ENCODE results near the gene IL25. TPM values are rescaled to one million over a fixed set of nuclear protein-coding genes. Genes with fewer than 3 reads are reported as not detected.
"Not testable (repeated sequence)": the region's sequence is repeated elsewhere in the genome, so short reads cannot be mapped to it uniquely, and the experiment has no call there.

Gene IL25
- not detected in 2 replicates for total RNA-seq

DNA sequence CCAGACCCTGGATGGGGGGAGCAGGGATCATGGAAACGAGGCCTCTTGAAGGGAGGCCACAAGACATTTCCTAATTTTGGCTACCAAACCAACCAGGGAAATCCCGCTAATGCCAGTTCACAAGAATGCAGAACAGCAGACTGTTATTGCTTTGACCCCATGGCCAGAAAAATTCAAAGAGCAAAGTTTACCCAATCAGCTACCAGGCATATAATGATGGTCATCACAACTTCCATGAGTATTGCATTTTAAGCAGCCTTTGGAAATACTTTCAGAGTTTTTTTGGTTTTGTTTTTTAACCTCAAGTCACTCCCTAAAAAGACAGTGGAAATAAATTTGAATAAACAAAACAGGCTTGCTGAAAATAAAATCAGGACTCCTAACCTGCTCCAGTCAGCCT is at the start of gene IL25:
IL25 (plus strand) TSS at position 301 of the 400 bp plus-strand sequence.
- no peak for DNase-seq (ENCODE audit: low read depth)

DNA sequence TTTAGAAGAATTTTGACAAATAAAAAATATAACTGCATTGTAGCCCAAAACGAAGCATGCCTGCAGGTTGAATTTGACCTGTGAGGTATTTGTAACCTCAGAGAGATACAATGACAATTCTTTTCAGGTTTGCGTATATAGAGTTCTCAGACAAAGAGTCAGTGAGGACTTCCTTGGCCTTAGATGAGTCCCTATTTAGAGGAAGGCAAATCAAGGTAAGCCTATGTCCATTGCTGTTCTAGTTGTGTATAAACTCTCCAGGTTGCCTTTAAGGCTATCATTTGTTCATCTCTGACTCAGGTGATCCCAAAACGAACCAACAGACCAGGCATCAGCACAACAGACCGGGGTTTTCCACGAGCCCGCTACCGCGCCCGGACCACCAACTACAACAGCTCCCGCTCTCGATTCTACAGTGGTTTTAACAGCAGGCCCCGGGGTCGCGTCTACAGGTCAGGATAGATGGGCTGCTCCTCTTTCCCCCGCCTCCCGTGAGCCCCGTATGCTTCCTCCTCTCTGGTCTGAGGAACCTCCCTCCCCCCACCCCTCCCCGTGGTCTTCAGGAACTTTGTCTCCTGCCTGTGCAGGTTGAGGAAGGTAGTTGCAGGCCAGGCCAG is 48.7 kb upstream of the IL25 start:
- no peak for DNase-seq (ENCODE audit: low read depth)

DNA sequence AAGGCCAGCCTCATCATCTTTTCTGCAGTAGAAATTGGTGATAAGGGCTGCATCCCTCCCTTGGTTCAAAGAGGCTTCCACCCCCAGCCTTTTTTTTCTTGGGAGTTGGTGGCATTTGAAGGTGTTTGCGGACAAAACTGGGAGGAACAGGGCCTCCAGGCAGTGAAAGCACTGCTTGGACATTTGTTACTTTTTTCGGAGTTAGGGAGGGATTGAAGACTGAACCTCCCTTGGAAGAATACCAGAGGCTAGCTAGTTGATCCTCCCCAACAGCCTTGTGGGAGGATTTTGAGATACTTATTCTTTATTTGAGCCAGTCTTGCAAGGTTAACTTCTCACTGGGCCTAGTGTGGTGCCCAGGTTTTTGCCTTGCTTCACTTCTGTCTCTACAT is 48.2 kb upstream of the IL25 start:
- DNase-seq (ENCODE audit: low read depth), result no peak

DNA sequence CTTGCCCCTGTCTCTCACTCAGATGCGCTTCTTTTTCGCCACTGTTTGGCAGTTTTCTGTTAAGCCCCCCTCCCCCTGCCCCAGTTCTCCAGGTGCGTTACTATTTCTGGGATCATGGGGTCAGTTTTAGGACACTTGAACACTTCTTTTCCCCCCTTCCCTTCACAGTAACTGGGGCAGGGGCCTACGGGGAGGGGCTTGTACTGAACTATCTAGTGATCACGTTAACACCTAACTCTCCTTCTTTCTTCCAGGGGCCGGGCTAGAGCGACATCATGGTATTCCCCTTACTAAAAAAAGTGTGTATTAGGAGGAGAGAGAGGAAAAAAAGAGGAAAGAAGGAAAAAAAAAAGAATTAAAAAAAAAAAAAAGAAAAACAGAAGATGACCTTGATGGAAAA is 47.6 kb upstream of the IL25 start:
- DNase-seq (ENCODE audit: low read depth), result no peak

DNA sequence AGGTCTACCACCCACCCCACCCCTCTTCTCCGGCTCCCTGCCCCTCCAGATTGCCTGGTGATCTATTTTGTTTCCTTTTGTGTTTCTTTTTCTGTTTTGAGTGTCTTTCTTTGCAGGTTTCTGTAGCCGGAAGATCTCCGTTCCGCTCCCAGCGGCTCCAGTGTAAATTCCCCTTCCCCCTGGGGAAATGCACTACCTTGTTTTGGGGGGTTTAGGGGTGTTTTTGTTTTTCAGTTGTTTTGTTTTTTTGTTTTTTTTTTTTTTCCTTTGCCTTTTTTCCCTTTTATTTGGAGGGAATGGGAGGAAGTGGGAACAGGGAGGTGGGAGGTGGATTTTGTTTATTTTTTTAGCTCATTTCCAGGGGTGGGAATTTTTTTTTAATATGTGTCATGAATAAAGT is 46.9 kb upstream of the IL25 start:
- DNase-seq (ENCODE audit: low read depth), result not testable (repeated sequence)

DNA sequence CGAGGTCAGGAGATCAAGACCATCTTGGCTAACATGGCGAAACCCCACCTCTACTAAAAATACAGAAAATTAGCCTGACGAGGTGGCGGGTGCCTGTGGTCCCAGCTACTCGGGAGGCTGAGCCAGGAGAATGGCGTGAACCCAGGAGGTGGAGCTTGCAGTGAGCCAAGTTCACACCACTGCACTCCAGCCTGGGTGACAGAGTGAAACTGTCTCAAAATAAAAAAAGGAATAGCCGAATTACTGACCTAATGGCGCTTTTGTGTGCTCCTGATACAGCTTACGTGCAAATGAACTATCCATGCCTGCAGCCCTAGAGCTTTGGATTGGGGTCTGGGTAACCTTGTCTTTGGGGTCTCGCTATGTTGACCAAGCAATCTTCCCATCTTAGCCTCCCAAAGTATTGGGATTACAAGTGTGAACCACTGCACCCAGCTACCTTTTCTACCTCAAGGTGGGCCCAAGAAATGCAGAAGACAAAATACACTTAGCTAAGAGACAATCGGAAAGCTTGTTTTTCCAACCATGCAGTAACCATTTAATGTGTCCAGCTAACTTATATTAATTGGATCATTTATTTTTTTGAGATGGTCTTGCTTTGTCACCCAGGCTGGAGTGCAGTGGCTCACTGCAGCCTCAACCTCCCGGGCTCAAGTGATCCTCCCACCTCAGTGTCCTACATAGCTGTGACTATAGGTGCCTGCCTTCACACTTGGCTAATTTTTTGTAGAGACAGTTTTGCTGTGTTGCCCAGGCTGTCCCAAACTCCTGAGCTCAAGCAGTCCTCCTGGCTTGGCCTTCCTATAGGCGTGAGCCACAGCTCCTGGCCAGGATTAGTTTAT is 45.9 kb upstream of the IL25 start:
- DNase-seq (ENCODE audit: low read depth), result no peak

DNA sequence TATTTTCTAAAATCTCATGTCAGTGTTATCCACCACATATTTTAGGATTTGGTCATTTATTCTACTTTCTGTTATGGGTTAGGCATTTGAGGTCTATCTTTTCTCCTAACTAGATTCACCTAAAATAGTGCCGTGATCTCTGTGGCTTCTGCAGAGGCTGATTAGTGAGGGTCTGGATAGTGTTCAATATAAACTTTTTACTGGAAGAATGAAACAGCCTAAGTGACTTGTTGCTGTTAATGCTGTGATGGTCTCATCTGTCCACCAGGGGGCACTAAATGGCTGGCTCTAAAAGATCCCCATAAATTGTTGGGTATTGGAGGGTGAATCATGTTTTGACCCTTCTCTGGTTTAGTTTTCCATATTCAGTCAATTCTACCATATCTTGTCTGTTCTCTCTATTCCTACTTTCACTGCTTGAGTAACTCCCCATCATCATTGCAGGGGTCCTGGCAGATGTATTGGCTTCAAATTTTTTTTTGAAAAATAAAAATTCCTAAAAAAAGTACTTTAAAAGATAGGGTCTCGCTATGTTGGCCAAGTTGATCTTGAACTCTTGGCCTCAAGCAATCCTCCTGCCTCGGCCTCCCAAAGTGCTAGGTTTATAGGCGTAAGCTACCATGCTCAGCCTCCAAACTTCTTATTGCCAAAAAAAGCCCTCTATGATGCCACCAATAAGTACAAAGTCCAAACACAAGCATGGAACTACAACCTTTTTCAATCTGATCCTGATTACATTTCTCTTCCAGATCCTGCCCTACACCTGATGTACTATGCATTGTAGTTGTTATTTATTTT is 44.5 kb upstream of the IL25 start:
- DNase-seq (ENCODE audit: low read depth), result peak; percentile 79

DNA sequence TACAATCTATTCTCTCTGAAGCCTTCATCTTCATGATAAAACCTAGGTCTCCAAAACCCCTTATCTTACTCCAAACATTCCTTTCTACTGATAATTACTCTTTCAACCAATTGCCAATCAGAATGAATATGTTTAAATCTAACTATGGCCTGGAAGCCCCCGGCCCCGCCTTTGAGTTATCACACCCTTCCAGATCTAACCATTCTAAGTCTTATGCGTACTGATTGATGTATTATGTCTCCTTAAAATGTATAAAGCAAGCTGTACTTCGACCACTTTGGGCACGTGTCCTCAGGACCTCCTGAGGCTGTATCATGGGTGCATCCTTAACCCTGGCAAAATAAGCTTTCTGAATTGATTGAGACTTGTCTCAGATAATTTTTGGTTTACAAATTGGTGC is 37.0 kb upstream of the IL25 start:
- DNase-seq (ENCODE audit: low read depth), result no peak

DNA sequence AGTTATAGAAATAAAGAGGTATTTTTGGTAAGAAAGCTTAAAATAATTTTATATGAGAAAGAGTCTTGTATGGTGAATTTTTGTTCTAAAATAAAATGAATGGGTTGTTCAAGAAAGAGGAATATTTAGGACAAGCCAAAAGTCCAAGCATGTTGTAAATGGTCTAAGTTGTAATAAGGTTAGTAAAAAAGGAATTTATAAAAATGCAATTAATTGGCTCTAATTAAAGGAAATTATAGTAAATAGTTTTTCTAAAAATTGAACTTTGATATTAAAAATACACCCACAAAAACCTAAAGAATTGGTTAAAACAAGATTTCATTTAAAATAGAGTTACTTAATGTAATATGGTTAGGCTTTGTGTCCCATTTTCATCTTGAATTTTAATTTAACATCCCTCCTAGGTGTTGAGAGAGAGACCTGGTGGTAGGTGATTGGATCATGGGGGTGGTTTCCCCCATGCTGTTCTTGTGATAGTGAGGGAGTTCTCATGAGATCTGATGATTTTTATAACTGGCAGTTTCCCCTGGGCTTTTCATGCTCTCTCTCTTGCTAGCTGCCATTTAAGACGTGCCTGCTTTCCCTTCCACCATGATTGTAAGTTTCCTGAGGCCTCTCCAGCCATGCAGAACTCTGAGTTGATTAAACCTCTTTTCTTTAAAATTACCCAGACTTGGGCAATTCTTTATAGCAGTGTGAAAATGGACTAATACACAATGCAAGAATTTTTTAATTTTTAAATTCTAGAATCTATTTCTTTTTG is 32.9 kb upstream of the IL25 start:
- no peak for DNase-seq (ENCODE audit: low read depth)

DNA sequence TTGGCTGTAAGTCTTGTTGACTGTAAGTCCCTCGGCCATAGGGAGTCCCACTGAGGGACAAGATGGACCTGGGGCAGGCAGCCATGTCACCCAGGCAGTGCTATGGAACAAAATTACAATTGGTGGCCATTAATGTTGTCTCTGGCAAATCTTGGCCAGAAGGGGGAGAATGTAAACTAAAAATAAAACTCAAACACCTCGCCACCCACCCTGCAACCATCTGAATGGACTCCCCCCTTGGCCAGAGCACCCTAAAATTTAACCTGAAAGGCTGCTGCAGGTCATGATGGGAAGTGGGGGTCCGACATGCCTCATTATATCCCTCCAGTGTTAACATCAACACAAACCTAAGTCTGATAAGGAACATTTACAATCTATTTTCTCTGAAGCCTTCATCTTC is 28.1 kb upstream of the IL25 start:
- no peak for DNase-seq (ENCODE audit: low read depth)

DNA sequence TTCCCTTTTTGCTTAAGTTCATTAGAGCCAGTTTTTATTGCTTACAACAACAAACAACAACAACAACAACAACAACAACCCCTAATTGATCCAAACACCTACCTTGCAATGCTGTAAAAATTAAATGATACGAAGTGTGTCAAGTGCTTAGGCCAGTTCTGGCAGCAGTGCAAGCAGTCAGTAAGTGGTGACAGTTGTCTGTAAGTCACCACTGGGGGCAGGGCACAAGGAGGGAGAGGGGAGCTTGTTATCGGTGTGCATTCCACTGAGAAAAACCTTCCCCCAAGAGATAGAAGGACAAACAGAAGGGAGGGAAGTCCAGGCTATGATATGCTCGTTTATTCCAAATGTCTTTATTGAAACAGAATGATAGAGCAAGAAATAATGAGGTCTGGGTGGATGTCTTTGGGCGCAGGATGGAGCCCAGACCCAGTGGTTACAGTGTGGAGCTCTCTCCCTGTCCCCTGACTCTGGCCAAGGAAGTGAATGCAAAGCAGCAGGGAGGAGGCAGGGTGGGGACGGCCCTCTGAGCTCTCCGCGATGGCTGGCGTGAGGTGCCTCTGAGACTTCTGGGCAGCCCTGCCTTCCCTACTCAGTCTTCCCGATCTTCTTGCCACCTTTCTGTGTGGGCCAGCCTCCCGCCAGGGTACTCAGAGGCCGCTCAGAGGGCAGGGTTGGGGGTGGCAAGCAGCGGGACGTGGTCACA is 26.5 kb upstream of the IL25 start:
- DNase-seq (ENCODE audit: low read depth), result no peak

DNA sequence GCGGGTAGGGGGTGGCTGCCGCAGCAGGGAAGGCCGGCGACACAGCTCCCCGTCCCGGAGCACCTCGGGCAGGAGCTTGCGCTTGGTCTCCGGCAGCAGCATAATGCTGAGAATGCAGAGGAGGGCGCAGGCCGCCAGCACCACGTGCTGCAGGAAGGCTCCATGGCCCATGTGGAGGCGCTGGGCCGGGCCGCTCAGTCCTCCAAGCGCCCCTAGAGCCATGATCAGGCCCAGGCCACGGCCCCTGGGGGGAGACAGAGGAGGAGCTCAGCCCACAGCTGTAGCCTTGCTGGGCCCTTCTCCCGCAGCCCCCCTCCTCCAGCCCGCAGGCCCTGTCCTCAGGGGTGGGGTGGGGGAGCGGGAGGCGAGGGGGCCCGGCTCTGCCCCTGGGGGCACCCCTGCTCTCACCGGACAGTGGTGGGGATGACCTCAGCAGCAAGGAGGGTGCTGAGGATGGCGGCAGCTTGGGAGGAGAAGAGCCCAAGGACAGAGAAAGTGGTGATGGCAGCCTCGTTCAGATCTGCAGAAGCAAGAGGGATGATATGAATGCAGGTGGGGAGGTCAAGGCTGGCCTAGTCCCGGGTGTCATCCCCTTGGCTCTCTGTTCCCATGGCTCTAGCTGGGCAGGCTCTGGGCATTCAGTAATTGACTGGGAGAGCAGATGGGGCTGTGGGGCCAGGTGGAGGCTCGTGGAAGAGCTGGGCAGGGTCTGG is 25.8 kb upstream of the IL25 start:
- DNase-seq (ENCODE audit: low read depth), result no peak

DNA sequence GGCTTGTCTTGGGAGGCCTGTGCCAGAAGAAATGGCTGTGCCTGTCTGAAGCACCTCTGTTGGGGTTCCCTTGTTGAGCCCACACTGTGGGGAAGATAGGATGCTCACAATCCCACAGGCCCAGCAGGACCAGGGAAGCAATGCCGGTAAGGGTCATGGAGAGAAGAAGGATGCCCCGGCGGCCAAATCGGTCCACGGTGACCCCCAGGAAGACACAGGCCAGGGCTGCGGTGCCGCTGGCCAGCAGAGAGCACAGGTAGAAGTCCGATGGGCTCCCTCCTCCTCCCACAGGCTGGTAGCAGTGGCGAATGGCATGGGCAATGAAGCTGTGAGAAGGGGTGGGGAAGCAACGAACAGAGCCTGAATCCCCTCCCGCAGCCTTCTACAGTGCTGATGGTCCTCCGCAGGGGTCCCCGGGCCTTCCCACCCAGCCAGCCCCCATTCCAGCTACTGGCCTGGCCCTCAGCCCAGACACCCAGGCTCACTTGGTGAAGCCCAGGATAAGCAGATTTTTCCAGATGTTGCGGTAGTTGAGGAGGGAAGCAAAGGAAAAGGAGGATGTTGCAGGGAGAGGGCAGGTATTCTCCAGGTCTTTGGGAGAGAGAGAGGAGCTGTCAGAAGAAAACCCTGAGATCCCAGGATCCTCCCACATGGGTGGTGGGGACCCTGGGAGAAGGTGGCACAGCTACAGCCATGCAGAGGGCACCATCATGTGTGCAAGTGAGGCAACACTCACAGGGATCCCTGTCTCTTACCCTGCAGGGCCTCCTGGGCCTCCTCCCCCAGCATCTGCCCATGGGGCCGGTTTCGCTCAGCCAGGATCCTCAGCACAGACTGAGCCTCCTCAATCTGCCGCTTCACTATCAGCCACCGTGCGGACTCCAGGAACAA is 25.0 kb upstream of the IL25 start:
- no peak for DNase-seq (ENCODE audit: low read depth)

DNA sequence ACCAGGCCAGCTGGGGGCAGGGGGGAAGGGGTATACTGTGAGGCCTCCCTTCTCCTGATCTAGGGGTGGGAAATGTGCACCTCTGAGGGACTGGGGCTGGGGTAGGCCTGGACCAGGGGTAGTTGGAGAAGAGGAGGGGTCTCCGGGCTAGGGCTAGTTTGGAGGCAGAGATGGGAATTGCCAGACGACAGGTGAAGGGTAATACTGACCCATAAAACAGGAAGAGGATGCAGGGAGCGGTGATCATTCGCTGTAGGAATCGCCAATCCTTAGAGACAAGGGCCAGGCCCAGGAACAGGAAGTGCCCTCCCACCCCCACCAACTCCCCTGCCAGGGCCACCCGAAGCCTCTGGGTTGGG is 24.3 kb upstream of the IL25 start:
- no peak for DNase-seq (ENCODE audit: low read depth)

DNA sequence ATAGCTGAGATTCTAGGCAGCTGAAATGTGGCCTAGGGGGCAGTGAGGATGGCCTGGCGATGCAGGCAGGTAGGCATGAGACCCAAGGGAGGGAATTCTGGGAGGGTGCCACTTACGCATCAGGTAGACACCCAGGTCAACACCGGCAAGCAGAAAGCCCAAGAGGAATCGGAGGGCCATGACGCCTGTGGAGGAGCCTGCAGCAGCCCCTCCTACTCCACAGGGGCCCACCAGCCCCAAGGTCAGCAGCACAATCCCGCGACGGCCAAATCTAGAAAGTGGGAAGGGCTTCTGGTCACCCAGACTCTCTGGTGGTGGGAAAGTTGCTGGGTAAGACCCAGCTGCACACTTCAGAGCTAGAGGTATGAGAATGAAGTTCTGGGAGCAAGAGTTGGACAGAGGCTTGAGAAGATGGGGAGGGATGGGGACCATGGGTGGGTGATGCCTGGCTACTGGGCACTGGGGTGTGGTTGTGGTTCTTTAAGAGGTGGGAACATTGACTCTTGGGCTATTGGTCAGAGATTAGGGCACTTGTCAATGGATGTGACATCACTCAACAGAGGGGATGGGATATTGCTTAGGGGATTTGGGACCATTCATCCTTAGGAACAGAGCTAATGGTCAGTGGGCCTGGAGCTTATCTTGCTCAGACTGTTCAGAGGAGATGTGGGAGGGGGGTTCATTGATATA is 23.3 kb upstream of the IL25 start:
- DNase-seq (ENCODE audit: low read depth), result no peak

DNA sequence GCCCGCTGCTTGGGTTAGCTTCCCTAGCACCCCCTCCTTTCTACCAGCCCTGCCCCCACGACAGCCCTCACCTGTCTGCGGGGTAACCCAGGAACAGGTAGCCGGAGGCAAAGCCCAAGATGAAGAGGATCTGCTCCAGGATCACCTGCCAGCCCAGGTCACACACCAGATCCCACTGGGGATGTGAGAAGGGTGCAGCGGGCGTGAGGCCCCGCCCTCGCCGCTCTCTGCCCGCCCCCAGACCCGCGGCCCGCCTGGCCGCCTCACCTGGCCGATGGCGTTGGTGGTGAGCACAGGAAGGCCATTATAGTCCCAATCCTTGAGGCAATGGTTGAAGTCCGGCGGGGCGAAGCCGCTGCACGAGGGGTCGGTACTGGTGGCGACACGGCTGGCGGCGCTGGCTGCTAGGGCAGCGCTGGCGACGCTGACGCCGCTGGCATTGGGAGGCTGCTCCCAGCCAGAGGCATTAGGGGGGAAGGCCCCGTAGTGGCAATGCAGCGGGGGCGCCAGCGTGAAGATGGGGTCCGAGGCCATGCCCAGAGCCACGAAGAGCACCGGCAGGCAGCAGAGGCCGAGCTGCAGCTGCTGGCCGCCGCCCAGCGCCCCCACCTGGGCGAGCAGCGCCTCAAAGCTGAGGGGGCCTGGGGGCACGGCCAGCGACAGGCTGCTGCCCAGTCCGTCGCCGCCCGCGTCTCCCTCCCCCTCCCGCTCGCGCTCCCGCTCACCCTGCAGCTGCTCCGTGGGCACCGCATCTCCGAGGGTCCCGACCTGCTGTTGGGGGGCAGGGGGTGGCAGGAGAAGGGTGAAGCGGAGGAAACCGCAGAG is 20.7 kb upstream of the IL25 start:
- DNase-seq (ENCODE audit: low read depth), result no peak

DNA sequence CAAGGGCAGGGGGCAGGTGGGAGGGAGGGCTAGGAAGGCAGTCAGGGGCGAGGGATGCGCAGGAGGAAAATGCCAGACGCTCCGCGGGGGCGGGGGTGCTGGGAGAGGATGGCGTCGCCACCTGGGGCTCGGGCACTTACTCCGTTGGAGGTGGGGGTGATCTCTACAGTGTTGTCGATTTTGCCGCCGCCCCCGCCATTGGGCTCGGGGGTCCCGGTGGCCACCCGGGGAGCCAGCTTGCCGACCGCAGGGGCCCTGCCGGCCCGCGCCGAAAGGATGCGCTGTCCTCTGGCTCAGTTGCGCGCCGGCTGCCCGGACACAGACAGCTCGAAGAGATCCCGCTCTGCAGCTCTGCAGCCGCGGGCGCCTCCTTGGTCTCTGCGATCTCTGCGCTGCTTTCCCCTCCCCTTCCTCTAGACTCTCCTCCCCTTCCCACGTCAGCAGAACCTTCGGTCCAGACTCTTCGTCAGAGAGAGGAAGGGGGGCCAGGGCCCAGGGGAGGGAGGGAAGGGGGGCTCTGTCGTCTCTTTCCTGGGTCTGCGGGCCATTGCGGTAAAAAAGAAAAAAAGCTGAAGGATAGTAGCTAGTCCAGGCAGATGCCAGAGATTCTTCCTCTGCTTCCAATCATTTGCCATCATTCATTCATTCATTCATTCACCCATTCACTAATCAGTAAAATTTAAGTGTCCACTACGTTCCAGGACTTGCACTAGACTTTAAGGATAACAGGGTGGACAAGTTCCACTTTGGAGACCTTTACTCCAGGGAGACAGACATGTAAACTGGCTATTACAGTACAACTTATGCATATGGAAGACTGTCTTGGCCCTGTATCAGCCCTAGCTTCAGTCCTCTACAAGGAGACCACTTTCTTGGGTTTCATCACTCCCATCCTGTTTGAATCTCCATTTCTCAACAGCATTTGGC is 19.8 kb upstream of the IL25 start, which contains the start of gene SLC22A17:
SLC22A17 (minus strand) TSS at position 382 of the 927 bp plus-strand sequence.
- DNase-seq (ENCODE audit: low read depth), result peak; percentile 56
